Measurements from ENCODE around the gene FAM217A. TPM values are rescaled to one million over a fixed set of nuclear protein-coding genes. Genes with fewer than 3 reads are reported as not detected.

FAM217A gene
- total and polyA plus RNA-seq, 2 donors, result under 0.01 to 0.05 TPM

DNA sequence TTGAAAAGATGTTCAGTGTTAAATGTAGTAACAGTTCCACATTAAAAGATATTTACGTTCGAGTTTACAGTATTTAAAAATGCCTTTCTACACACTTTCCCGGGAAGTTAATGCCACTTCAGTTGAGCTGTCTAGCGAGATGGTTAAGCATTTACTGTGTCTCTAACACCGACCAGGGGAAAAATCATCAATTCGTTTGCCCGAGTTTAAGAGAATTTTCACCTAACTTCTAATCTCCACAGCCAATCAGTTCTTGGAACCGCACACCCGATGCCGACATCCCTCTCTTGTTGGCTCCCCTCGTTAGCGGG lies 58.2 kb downstream of the FAM217A start:
- no peak for DNase-seq (ENCODE audit: low read depth in 6 of 9, low spot score in 9 of 9)
- H3K9me3 ChIP-seq (ENCODE audit: control insufficient read depth in 2 of 2, insufficient read depth in 1 of 2, low read length in 1 of 2), result no peaks in the 10 kb centered on the region
- WGBS, result 1% methylated on average over 12 of the region's 12 CpGs
- H3K4me1 ChIP-seq (ENCODE audit: control insufficient read depth in 2 of 2, insufficient read depth in 2 of 2, low read length in 2 of 2), result peaks cover 16 to 23% of the 10 kb centered on the region in 2 donors
- H3K36me3 ChIP-seq (ENCODE audit: control insufficient read depth in 2 of 2, insufficient read depth in 2 of 2, low read length in 1 of 2), result peaks cover 0 to 8% of the 10 kb centered on the region in 2 donors
- H3K27ac ChIP-seq (ENCODE audit: low read depth in 1 of 2, low read length in 1 of 2), result peak overlapping the region; percentile 95 to 96
- no peaks in the 10 kb centered on the region for H3K27me3 ChIP-seq (ENCODE audit: control insufficient read depth in 2 of 2, insufficient read depth in 1 of 2, low read length in 1 of 2)
- H3K4me3 ChIP-seq (ENCODE audit: low read length in 2 of 2), result peak overlapping the region; percentile 74 to 96

DNA sequence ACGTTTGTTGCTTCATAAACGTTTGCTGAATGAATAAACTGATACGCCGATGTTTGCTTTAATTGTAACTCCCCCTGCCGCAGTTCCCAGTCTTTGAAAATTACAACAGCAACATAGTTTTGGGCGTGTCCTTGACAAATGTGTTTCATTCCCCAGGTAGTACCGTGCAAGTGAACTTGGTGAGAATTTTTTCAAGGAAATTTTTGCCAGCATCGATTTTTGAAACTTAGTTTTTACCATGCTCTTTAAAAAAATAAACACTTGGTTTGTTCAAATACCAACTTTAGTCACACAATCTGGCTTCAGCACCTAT lies 60.1 kb downstream of the FAM217A start:
- H3K27ac ChIP-seq (ENCODE audit: low read depth in 1 of 2, low read length in 1 of 2), result peak overlapping the region; percentile 98
- DNase-seq (ENCODE audit: low read depth in 6 of 9, low spot score in 9 of 9), result no peak
- no peaks in the 10 kb centered on the region for H3K9me3 ChIP-seq (ENCODE audit: control insufficient read depth in 2 of 2, insufficient read depth in 1 of 2, low read length in 1 of 2)
- no peaks in the 10 kb centered on the region for H3K27me3 ChIP-seq (ENCODE audit: control insufficient read depth in 2 of 2, insufficient read depth in 1 of 2, low read length in 1 of 2)
- WGBS, result 1% methylated on average over 8 of the region's 8 CpGs
- peaks cover 16 to 20% of the 10 kb centered on the region in 2 donors for H3K4me1 ChIP-seq (ENCODE audit: control insufficient read depth in 2 of 2, insufficient read depth in 2 of 2, low read length in 2 of 2)
- peak overlapping the region; percentile 75 to 77 for H3K4me3 ChIP-seq (ENCODE audit: low read length in 2 of 2)
- H3K36me3 ChIP-seq (ENCODE audit: control insufficient read depth in 2 of 2, insufficient read depth in 2 of 2, low read length in 1 of 2), result peaks cover 5 to 6% of the 10 kb centered on the region in 2 donors

Other genes with a start within 250 kb of the FAM217A start
- gene FAM50B, start 229.8 kb downstream of the FAM217A start, total RNA-seq, result 11.6 TPM
- gene FAM50B, start 229.8 kb downstream of the FAM217A start, polyA plus RNA-seq, result 11.2 TPM
- 45.0 TPM for gene ECI2, start 56.4 kb upstream of the FAM217A start, total RNA-seq
- 55.0 TPM for gene ECI2, start 56.4 kb upstream of the FAM217A start, polyA plus RNA-seq

Data from thymus (tissue), 11 donors.